Measurements from ENCODE around the gene POU3F4.

DNA sequence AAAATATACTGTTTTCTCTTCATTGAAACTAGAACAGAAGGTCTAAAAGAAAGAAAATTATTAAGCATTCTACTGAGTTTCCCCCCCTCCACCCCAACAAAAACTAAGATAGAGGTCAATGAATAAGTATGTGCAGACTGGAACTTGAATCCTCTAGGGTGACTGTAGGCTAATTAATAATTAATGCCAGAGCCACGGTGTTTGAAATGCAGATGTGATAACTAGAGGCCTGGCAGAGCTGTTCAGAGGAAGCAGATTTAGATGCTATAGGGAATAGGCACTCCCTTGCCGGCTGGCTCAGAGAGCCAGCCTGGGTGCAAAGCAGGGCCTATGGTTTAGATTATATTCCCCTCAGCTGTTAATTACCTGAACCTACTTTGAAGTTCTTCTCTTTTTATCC, 12.2 kb upstream of the POU3F4 start:
- TF ChIP-seq, protein P1, sequence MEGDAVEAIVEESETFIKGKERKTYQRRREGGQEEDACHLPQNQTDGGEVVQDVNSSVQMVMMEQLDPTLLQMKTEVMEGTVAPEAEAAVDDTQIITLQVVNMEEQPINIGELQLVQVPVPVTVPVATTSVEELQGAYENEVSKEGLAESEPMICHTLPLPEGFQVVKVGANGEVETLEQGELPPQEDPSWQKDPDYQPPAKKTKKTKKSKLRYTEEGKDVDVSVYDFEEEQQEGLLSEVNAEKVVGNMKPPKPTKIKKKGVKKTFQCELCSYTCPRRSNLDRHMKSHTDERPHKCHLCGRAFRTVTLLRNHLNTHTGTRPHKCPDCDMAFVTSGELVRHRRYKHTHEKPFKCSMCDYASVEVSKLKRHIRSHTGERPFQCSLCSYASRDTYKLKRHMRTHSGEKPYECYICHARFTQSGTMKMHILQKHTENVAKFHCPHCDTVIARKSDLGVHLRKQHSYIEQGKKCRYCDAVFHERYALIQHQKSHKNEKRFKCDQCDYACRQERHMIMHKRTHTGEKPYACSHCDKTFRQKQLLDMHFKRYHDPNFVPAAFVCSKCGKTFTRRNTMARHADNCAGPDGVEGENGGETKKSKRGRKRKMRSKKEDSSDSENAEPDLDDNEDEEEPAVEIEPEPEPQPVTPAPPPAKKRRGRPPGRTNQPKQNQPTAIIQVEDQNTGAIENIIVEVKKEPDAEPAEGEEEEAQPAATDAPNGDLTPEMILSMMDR (IDR thresholded peaks at IDR 0.05) = no peak
- TF ChIP-seq POLR2A (IDR thresholded peaks at IDR 0.05) (no peak), POLR2AphosphoS5 (IDR thresholded peaks at IDR 0.05) (no peak)

Measured in breast epithelium (tissue), 3 donors.